Esophagus muscularis mucosa (tissue), 4 donors: ENCODE data around the gene HDAC4. TPM values are rescaled to one million over a fixed set of nuclear protein-coding genes. Genes with fewer than 3 reads are reported as not detected.

ENCODE experiments used
- DNase-seq: peaks from one replicate; pipeline ENCODE4 v3.0.0-alpha.2; 2017; ENCODE audit errors: extremely low spot score
- H3K27ac ChIP-seq, 4 donors: fragments of 200-600 bp; sonication (generic); replicated peaks in 1 of 4; 1 replicate in 3 of 4; 2 replicates in 1 of 4; pipeline ENCODE4 v1.5.1; 2016 to 2019; ENCODE audit warnings: mild to moderate bottlenecking in 1 of 4
- H3K27me3 ChIP-seq, 4 donors: fragments of 200-600 bp; sonication (generic); one replicate each; pipeline versions ENCODE4 v1.5.1 to v1.6.0; 2016 to 2019
- H3K36me3 ChIP-seq, 4 donors: fragments of 200-600 bp; sonication (generic); one replicate each; pipeline ENCODE4 v1.5.1; 2016 to 2019
- H3K4me1 ChIP-seq, 4 donors: fragments of 200-600 bp; sonication (generic); one replicate each; pipeline ENCODE4 v1.5.1; 2016 to 2019
- H3K4me3 ChIP-seq, 4 donors: fragments of 200-600 bp; sonication (generic); 1 replicate in 2 of 4; 2 replicates in 2 of 4; pipeline ENCODE4 v1.5.1; 2016 to 2019; ENCODE audit warnings: mild to moderate bottlenecking in 4 of 4, moderate library complexity in 1 of 4
- H3K9me3 ChIP-seq, 4 donors: fragments of 200-600 bp; sonication (generic); 1 replicate in 3 of 4; 2 replicates in 1 of 4; pipeline ENCODE4 v1.5.1; 2016 to 2019
- EP300 ChIP-seq: sonication (generic); formaldehyde crosslinking; IDR thresholded peaks from one replicate; pipeline ENCODE4 v1.6.1; 2017; ENCODE audit warnings: antibody characterized with exemption
- POLR2A ChIP-seq: fragments of 450-650 bp; IDR thresholded peaks from one replicate; pipeline ENCODE4 v1.6.1; 2017; ENCODE audit warnings: antibody characterized with exemption, moderate library complexity, mild to moderate bottlenecking, low read depth
- POLR2AphosphoS5 ChIP-seq, 2 donors: sonication (generic); formaldehyde crosslinking; IDR thresholded peaks; one replicate each; pipeline ENCODE4 v1.6.1; 2017; ENCODE audit warnings: antibody characterized with exemption in 2 of 2
- WGBS: methylation state at CpG from one replicate; pipeline ENCODE4 v1.1.5; 2018; 5-methylcytosine and 5-hydroxymethylcytosine counted together
- intact Hi-C: fragments of 100-400 bp; cut with DNase I; formaldehyde crosslinking; loops from one replicate; pipeline ENCODE4 v1.15.1; 2023
- total RNA-seq, 4 donors: library from RNA; depleted of rRNA; stranded (reverse); fragments of >200 nt; gene quantifications; one replicate each; pipeline versions ENCODE4 v1.1.0 to v1.2.1, GENCODE V29; 2016
- TF ChIP-seq, protein P1 (sequence below), 3 experiments: fragments of 200-600 bp in 2 of 3; fragments of 450-650 bp in 1 of 3; sonication (generic) in 2 of 3; IDR thresholded peaks; one replicate each; pipeline ENCODE4 v1.5.1; 2017 to 2019; ENCODE audit warnings: antibody characterized with exemption in 3 of 3, mild to moderate bottlenecking in 2 of 3, moderate library complexity in 1 of 3

The HDAC4 gene
- total RNA-seq, 4 donors from 2014 or later: 59.4 to 119 (median 76.1) TPM

GRCh38 chr2:239318790-239319661, 81.8 kb downstream of the HDAC4 start:
- 35% methylated on average over 20 of the region's 20 CpGs for WGBS
- peak overlapping the region; percentile 36 to 56 (median 44) for H3K4me3 ChIP-seq

DNA sequence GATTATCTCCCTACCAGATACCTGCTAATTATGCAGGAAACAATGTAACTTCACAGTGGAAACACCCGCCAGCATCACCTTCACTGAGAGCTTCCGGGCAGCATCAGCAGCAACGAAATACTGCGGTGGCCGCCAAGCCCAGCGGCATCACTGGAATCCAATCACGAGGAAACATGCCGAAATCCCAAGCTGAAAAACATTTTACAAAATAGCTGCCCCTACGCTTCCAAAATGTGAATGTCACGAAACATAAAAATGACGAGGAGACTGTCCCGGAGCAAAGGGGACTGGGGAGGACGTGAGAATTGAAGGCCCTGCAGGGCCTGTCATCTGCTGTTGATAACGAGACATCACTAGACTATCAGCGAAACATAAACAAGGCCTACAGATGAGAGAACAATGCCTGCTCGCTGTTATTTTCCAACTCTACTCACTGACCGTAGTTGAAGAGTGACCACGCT, 82.6 kb downstream of the HDAC4 start:
- TF ChIP-seq EP300 (no peak), POLR2A (no peak), POLR2AphosphoS5 (IDR thresholded peaks at IDR 0.05) (no peak)
- TF ChIP-seq, protein P1, sequence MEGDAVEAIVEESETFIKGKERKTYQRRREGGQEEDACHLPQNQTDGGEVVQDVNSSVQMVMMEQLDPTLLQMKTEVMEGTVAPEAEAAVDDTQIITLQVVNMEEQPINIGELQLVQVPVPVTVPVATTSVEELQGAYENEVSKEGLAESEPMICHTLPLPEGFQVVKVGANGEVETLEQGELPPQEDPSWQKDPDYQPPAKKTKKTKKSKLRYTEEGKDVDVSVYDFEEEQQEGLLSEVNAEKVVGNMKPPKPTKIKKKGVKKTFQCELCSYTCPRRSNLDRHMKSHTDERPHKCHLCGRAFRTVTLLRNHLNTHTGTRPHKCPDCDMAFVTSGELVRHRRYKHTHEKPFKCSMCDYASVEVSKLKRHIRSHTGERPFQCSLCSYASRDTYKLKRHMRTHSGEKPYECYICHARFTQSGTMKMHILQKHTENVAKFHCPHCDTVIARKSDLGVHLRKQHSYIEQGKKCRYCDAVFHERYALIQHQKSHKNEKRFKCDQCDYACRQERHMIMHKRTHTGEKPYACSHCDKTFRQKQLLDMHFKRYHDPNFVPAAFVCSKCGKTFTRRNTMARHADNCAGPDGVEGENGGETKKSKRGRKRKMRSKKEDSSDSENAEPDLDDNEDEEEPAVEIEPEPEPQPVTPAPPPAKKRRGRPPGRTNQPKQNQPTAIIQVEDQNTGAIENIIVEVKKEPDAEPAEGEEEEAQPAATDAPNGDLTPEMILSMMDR (IDR thresholded peaks at IDR 0.05): no peak
- Histone ChIP-seq H3K36me3 (no peaks in the 10 kb centered on the region), H3K27me3 (no peaks in the 10 kb centered on the region), H3K9me3 (no peaks in the 10 kb centered on the region), H3K4me3 (peak overlapping the region in 1 of 4 donors; percentile 43), H3K4me1 (peaks cover 56 to 77% (median 75%) of the 10 kb centered on the region in 4 donors), H3K27ac (peak overlapping the region; percentile 80 to 85 (median 85))
- 95% methylated on average over 18 of the region's 18 CpGs for WGBS
- intact Hi-C loops: loop anchor here (5.0 kb wide), 1 partner anchor 79 kb away; no protein-coding TSS in a partner anchor
- DNase-seq: no peak

More at GRCh38 chr2:239318790-239319661, 81.8 kb downstream of the HDAC4 start:
- DNase-seq: no peak
- H3K27me3 ChIP-seq: no peaks in the 10 kb centered on the region
- peak overlapping the region; percentile 80 to 85 (median 85) for H3K27ac ChIP-seq
- H3K36me3 ChIP-seq: no peaks in the 10 kb centered on the region
- no peaks in the 10 kb centered on the region for H3K9me3 ChIP-seq
- peaks cover 52 to 77% (median 75%) of the 10 kb centered on the region in 4 donors for H3K4me1 ChIP-seq
- intact Hi-C loops: loop anchor here (5.0 kb wide), 1 partner anchor 78 kb away; no protein-coding TSS in a partner anchor
- TF ChIP-seq, protein P1 (IDR thresholded peaks at IDR 0.05): no peak
- TF ChIP-seq POLR2AphosphoS5 (IDR thresholded peaks at IDR 0.05) (peak; percentile 48 to 60), POLR2A (no peak)

DNA sequence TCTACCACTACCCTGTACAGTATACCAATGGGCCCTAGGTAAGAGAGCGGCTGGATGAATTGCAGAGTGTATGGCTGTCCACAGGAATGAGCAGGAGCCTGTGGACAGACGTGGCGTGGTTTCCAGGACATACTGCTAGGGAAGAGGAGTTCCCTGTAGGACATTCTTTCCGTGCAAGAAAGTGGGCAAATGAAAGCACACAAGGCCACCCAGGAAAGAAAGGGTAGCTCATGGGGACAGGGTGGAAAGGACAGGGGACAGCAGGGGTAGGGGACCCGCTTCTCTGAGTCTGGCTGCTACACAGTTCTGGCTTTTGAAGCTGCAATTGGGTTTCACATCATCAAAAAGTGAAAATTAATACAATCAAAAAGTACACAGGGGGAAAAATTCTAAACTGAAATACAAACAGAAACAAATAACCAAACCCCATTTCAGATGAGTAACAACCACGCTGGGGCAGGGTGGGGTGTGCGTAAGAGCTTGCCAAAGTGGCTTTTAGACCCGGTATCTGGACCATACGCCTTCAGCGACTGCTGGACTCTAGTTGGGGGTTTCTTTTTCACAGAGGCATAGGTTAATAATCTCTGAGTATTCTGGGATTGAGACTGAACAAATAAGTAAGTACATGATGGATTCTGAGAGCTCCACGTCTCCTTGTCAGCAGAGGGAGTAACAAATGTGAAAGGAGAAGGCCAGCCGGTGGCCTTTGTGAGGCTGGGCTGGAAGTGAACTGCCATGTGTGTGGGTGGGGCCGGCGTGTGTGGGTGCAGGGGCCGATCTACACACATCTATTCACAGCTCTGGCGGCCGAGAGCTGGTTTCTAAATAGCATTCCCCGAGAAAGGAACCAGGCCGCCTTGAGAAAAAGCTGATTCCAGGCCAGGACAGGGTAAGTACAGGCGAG, 84.0 kb downstream of the HDAC4 start:
- no peaks in the 10 kb centered on the region for H3K27me3 ChIP-seq
- H3K9me3 ChIP-seq: no peaks in the 10 kb centered on the region
- intact Hi-C loops: loop anchor here (5.0 kb wide), 1 partner anchor 80 kb away; no protein-coding TSS in a partner anchor
- no peaks in the 10 kb centered on the region for H3K36me3 ChIP-seq
- peaks cover 57 to 77% (median 75%) of the 10 kb centered on the region in 4 donors for H3K4me1 ChIP-seq
- TF ChIP-seq, protein P1 (IDR thresholded peaks at IDR 0.05): peak in 1 of 3 experiments; percentile 12
- peak; percentile 54 to 56 for TF ChIP-seq POLR2AphosphoS5 (IDR thresholded peaks at IDR 0.05)
- TF ChIP-seq EP300: no peak
- TF ChIP-seq POLR2A: no peak
- no peak for DNase-seq
- peak overlapping the region; percentile 80 to 85 (median 85) for H3K27ac ChIP-seq
- peak overlapping the region; percentile 24 to 41 (median 29) for H3K4me3 ChIP-seq
- WGBS: 40% methylated on average over 20 of the region's 20 CpGs

- 94% methylated on average over 10 of the region's 10 CpGs for WGBS
- intact Hi-C loops: loop anchor here (5.0 kb wide), 1 partner anchor 82 kb away; no protein-coding TSS in a partner anchor
- H3K27ac ChIP-seq: peak overlapping the region in 3 of 4 donors; percentile 80 to 85 (median 85)
- no peaks in the 10 kb centered on the region for H3K36me3 ChIP-seq
- peaks cover 64 to 86% (median 85%) of the 10 kb centered on the region in 4 donors for H3K4me1 ChIP-seq
- no peak for DNase-seq
- no peaks in the 10 kb centered on the region for H3K9me3 ChIP-seq
- no peaks in the 10 kb centered on the region for H3K27me3 ChIP-seq
- TF ChIP-seq POLR2A (no peak), POLR2AphosphoS5 (IDR thresholded peaks at IDR 0.05) (no peak), EP300 (no peak)
- TF ChIP-seq, protein P1 (IDR thresholded peaks at IDR 0.05): no peak
- no peak overlapping the region for H3K4me3 ChIP-seq
Measured at GRCh38 chr2:239315308-239315707, 85.5 kb downstream of the HDAC4 start.
